ENCODE measurements around the gene SOHLH2.

The SOHLH2 gene

GRCh38 chr13:36207672-36208071 lies 6.7 kb downstream of the SOHLH2 start:
- Histone ChIP-seq H3K4me3 (ENCODE audit: low read length, poor library complexity, severe bottlenecking) (no peak overlapping the region), H3K9me3 (ENCODE audit: insufficient read depth, low read depth, low read length) (no peaks in the 10 kb centered on the region), H3K9ac (ENCODE audit: low read depth, low read length, poor library complexity, severe bottlenecking) (no peak overlapping the region), H3K4me1 (ENCODE audit: insufficient read depth, low read length, poor library complexity, severe bottlenecking) (no peaks in the 10 kb centered on the region), H3K4me2 (ENCODE audit: low read depth, low read length, poor library complexity, severe bottlenecking) (no peak overlapping the region), H3K9me2 (replicated peaks; ENCODE audit: low read depth, low read length) (no peaks in the 10 kb centered on the region), H2AFZ (ENCODE audit: low read length) (no peak overlapping the region), H3F3A (ENCODE audit: low read depth) (no peaks in the 10 kb centered on the region), H3K36me3 (ENCODE audit: insufficient read depth, low read length) (no peaks in the 10 kb centered on the region), H3K27me3 (ENCODE audit: insufficient read depth, low read length, poor library complexity, severe bottlenecking) (no peaks in the 10 kb centered on the region), H3K79me2 (ENCODE audit: insufficient read depth, low read length) (no peaks in the 10 kb centered on the region), H4K20me1 (ENCODE audit: insufficient read depth, low read length, poor library complexity, severe bottlenecking) (no peaks in the 10 kb centered on the region)
- TF ChIP-seq CTCF (conservative IDR thresholded peaks at IDR 0.05; ENCODE audit: low read length) (no peak), EZH2phosphoT487 (IDR thresholded peaks at IDR 0.05; ENCODE audit: borderline replicate concordance) (no peak)

GRCh38 chr13:36193151-36193855 lies 21.1 kb downstream of the SOHLH2 start:
- no peaks in the 10 kb centered on the region for H3K27me3 ChIP-seq (ENCODE audit: insufficient read depth, low read length, poor library complexity, severe bottlenecking)
- H3K79me2 ChIP-seq (ENCODE audit: insufficient read depth, low read length): no peaks in the 10 kb centered on the region
- H3K9me3 ChIP-seq (ENCODE audit: insufficient read depth, low read depth, low read length): no peaks in the 10 kb centered on the region
- H3K4me1 ChIP-seq (ENCODE audit: insufficient read depth, low read length, poor library complexity, severe bottlenecking): no peaks in the 10 kb centered on the region
- H3K9ac ChIP-seq (ENCODE audit: low read depth, low read length, poor library complexity, severe bottlenecking): no peak overlapping the region
- H3K36me3 ChIP-seq (ENCODE audit: insufficient read depth, low read length): no peaks in the 10 kb centered on the region
- H3K4me3 ChIP-seq (ENCODE audit: low read length, poor library complexity, severe bottlenecking): no peak overlapping the region
- no peak overlapping the region for H2AFZ ChIP-seq (ENCODE audit: low read length)
- no peak overlapping the region for H3K4me2 ChIP-seq (ENCODE audit: low read depth, low read length, poor library complexity, severe bottlenecking)
- no peaks in the 10 kb centered on the region for H3K9me2 ChIP-seq (replicated peaks; ENCODE audit: low read depth, low read length)
- no peak for TF ChIP-seq CTCF (conservative IDR thresholded peaks at IDR 0.05; ENCODE audit: low read length)
- no peak for TF ChIP-seq EZH2phosphoT487 (IDR thresholded peaks at IDR 0.05; ENCODE audit: borderline replicate concordance)
- no peaks in the 10 kb centered on the region for H3F3A ChIP-seq (ENCODE audit: low read depth)
- no peaks in the 10 kb centered on the region for H4K20me1 ChIP-seq (ENCODE audit: insufficient read depth, low read length, poor library complexity, severe bottlenecking)

GRCh38 chr13:36192166-36192565 lies 22.2 kb downstream of the SOHLH2 start:
- Histone ChIP-seq H3K36me3 (ENCODE audit: insufficient read depth, low read length) (no peaks in the 10 kb centered on the region), H3K4me3 (ENCODE audit: low read length, poor library complexity, severe bottlenecking) (no peak overlapping the region), H4K20me1 (ENCODE audit: insufficient read depth, low read length, poor library complexity, severe bottlenecking) (no peaks in the 10 kb centered on the region), H3K79me2 (ENCODE audit: insufficient read depth, low read length) (no peaks in the 10 kb centered on the region), H3K4me1 (ENCODE audit: insufficient read depth, low read length, poor library complexity, severe bottlenecking) (no peaks in the 10 kb centered on the region), H3K9me3 (ENCODE audit: insufficient read depth, low read depth, low read length) (no peaks in the 10 kb centered on the region), H3K27me3 (ENCODE audit: insufficient read depth, low read length, poor library complexity, severe bottlenecking) (no peaks in the 10 kb centered on the region), H3K4me2 (ENCODE audit: low read depth, low read length, poor library complexity, severe bottlenecking) (no peak overlapping the region), H3K9me2 (replicated peaks; ENCODE audit: low read depth, low read length) (no peaks in the 10 kb centered on the region), H3K9ac (ENCODE audit: low read depth, low read length, poor library complexity, severe bottlenecking) (no peak overlapping the region), H3F3A (ENCODE audit: low read depth) (no peaks in the 10 kb centered on the region), H2AFZ (ENCODE audit: low read length) (no peak overlapping the region)
- no peak for TF ChIP-seq EZH2phosphoT487 (IDR thresholded peaks at IDR 0.05; ENCODE audit: borderline replicate concordance)
- TF ChIP-seq CTCF (conservative IDR thresholded peaks at IDR 0.05; ENCODE audit: low read length): no peak
